Activated T-helper 1 cell treated with anti-CD3 and anti-CD28 coated beads, Interleukin-12 subunit alpha, Interleukin-12 subunit beta, Interleukin-2, Interleukin-4 antibody, amounts not matched to agents 30 ng/mL and 10 ng/mL and 1 ng/mL, durations not matched to agents 14 hours and 24 hours and 36 hours (primary cell): Measurements from ENCODE around the gene RETREG2. TPM values are rescaled to one million over a fixed set of nuclear protein-coding genes. Genes with fewer than 3 reads are reported as not detected.

ENCODE experiments used
- DNase-seq: peaks from one replicate; pipeline ENCODE4 v3.0.0; 2021; ENCODE audit warnings: low spot score
- H3K27ac Mint-ChIP-seq: one replicate; pipeline ENCODE4 v1.8.0; 2021; ENCODE audit warnings: mild to moderate bottlenecking, mixed read lengths
- H3K27me3 Mint-ChIP-seq: one replicate; pipeline ENCODE4 v1.8.0; 2022; ENCODE audit warnings: mild to moderate bottlenecking, moderate library complexity, mixed read lengths; ENCODE audit not compliant: insufficient read depth
- H3K36me3 Mint-ChIP-seq: one replicate; pipeline ENCODE4 v1.8.0; 2021; ENCODE audit warnings: low read depth, mixed read lengths
- H3K4me1 Mint-ChIP-seq: one replicate; pipeline ENCODE4 v1.8.0; 2021; ENCODE audit warnings: low read depth, mixed read lengths
- H3K4me3 Mint-ChIP-seq: one replicate; pipeline ENCODE4 v1.8.0; 2021; ENCODE audit warnings: mild to moderate bottlenecking, moderate library complexity, mixed read lengths
- H3K9me3 Mint-ChIP-seq: one replicate; pipeline ENCODE4 v1.8.0; 2021; ENCODE audit warnings: mixed read lengths
- intact Hi-C: fragments of 100-400 bp; cut with micrococcal nuclease; formaldehyde crosslinking; loops from one replicate; pipeline ENCODE4 v1.15.1; 2024
- total RNA-seq: library from RNA; stranded (reverse); gene quantifications from 2 replicates; pipeline ENCODE4 v1.2.3, GENCODE V29; 2022

The RETREG2 gene
- total RNA-seq, 1 donor from 2014 or later, result 61.5 TPM

DNA sequence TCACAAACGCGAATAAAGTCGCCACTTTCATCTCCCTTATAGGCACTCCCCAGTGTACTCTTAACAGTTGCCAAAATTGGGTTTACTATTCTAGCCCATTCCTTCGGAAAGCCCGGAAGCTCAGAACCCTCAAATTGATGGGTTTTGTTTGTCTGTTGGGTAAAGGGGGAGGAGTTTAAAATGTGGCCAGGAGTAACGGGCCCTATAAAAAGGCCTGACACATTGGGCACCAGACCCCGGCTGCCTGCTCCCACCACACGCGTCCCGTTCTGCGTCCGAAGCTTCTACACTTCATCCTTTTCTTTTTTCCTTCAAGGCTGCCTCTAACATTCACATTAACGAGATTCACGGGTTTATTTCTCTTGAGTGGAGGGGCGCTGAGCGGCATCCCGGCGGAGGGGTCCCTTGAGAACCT is 18.3 kb upstream of the RETREG2 start:
- Mint-ChIP-seq H3K4me1 (peaks cover 20% of the 10 kb centered on the region), H3K36me3 (peaks cover 12% of the 10 kb centered on the region), H3K27ac (peak overlapping the region; percentile 99), H3K27me3 (no peaks in the 10 kb centered on the region), H3K4me3 (peak overlapping the region; percentile 90), H3K9me3 (no peaks in the 10 kb centered on the region)
- no peak for DNase-seq
- intact Hi-C loops, result loop anchor here (1.0 to 10.0 kb wide), 18 partner anchors 18 to 753 kb away; partner anchors contain the start of genes ANKZF1, ATG9A, CHPF and DNAJB2

- intact Hi-C loops, result loop anchor here (1.0 to 2.0 kb wide), 17 partner anchors 17 to 754 kb away; partner anchors contain the start of genes ANKZF1, ATG9A, CHPF and DNAJB2
- H3K27ac Mint-ChIP-seq, result peak within 1 kb of the TSS; percentile 99
- H3K4me3 Mint-ChIP-seq, result peak within 1 kb of the TSS; percentile 90
- peaks cover 12% of the 10 kb centered on the region for H3K36me3 Mint-ChIP-seq
- peaks cover 20% of the 10 kb centered on the region for H3K4me1 Mint-ChIP-seq
- no peaks in the 10 kb centered on the region for H3K27me3 Mint-ChIP-seq
- no peaks in the 10 kb centered on the region for H3K9me3 Mint-ChIP-seq
- peak; percentile 89 for DNase-seq
Observed at GRCh38 chr2:219160186-219161017, 17.7 kb upstream of the RETREG2 start, which contains the start of gene NHEJ1. NHEJ1 (minus strand) TSS chr2:219160815; CDS start chr2:219158362, 2,453 bp downstream.

DNA sequence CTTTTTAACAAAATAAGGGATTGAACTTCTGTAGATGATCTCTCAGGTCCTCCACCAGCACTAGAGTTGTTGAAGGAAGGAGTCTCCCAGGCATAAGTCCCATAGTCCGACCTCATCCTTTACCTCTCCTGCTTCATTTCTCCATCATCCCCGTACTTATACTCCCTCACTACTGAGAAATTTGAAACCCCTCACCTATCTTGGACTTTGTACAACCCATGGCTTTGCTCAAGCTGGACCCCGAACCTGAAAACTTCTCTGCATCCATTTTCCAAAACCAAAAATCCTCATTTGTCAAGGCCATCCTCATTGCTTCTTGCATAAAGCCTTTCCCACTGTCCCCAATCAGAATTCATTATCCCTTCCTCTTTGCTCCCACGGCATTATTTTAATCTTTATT is 17.0 kb upstream of the RETREG2 start:
- Mint-ChIP-seq H3K4me3 (peak overlapping the region; percentile 90), H3K36me3 (peaks cover 15% of the 10 kb centered on the region), H3K27me3 (no peaks in the 10 kb centered on the region), H3K4me1 (peaks cover 20% of the 10 kb centered on the region), H3K9me3 (no peaks in the 10 kb centered on the region), H3K27ac (peak overlapping the region; percentile 56)
- intact Hi-C loops, result loop anchor here (2.0 kb wide), 2 partner anchors 84 to 382 kb away; partner anchors contain the start of genes CHPF, GLB1L and STK16
- DNase-seq, result no peak

DNA sequence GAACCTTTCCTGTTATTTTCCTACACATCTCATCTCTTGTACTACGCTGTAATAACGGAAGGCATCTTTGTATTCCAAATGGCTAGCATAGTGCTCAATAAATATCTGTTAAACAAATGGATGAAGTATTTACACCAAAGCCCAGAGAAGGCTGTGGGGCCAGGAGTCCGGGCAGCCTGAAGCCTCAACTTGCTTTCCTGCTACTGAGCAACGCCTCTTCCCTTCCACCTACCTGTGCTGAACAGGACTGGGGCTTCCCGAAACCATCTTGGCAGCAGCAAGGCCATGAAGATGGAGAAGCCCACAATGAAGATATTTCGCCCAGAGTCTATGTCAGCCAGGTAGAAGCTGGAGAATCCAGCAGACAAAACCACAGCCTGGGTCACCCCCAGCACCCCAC is 14.9 kb upstream of the RETREG2 start:
- Mint-ChIP-seq H3K36me3 (peaks cover 3% of the 10 kb centered on the region), H3K27me3 (no peaks in the 10 kb centered on the region), H3K4me1 (peaks cover 20% of the 10 kb centered on the region), H3K4me3 (no peak overlapping the region), H3K27ac (no peak overlapping the region), H3K9me3 (no peaks in the 10 kb centered on the region)
- intact Hi-C loops, result no loop called here
- DNase-seq, result no peak

GRCh38 chr2:219165058-219165911 is 12.8 kb upstream of the RETREG2 start:
- DNase-seq, result no peak
- Mint-ChIP-seq H3K4me3 (no peak overlapping the region), H3K9me3 (no peaks in the 10 kb centered on the region), H3K36me3 (peaks cover 3% of the 10 kb centered on the region), H3K27me3 (no peaks in the 10 kb centered on the region), H3K27ac (no peak overlapping the region), H3K4me1 (peaks cover 11% of the 10 kb centered on the region)
- intact Hi-C loops, result no loop called here

GRCh38 chr2:219167997-219168396 is 10.1 kb upstream of the RETREG2 start:
- no peak overlapping the region for H3K27ac Mint-ChIP-seq
- H3K27me3 Mint-ChIP-seq, result no peaks in the 10 kb centered on the region
- no peaks in the 10 kb centered on the region for H3K9me3 Mint-ChIP-seq
- intact Hi-C loops, result no loop called here
- no peak overlapping the region for H3K4me3 Mint-ChIP-seq
- peaks cover 6% of the 10 kb centered on the region for H3K4me1 Mint-ChIP-seq
- no peak for DNase-seq
- H3K36me3 Mint-ChIP-seq, result peaks cover 20% of the 10 kb centered on the region

DNA sequence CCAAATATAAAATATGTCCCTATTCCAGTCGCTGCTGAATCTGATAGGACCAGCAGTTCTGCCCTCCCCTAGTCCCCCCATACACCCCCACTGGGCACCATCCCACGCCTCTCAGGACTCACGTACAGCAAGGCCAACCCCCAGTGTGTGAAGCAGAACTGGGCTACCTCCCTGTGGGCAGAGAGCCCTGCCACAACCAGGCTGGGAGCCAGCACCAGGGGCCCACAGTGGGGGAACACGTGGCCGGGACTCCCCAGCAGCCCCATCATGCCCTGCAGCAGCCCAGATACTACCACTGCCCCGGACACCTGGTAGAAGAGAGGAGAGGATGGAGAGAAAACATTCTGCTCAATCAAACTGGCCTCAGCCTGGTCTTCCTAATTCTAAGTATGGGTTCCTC is 9.5 kb upstream of the RETREG2 start:
- intact Hi-C loops, result no loop called here
- Mint-ChIP-seq H3K27me3 (no peaks in the 10 kb centered on the region), H3K36me3 (peaks cover 24% of the 10 kb centered on the region), H3K4me3 (no peak overlapping the region), H3K4me1 (peaks cover 6% of the 10 kb centered on the region), H3K27ac (no peak overlapping the region), H3K9me3 (no peaks in the 10 kb centered on the region)
- no peak for DNase-seq

- Mint-ChIP-seq H3K36me3 (peaks cover 25% of the 10 kb centered on the region), H3K4me1 (peaks cover 8% of the 10 kb centered on the region), H3K4me3 (no peak overlapping the region), H3K9me3 (no peaks in the 10 kb centered on the region), H3K27ac (no peak overlapping the region), H3K27me3 (no peaks in the 10 kb centered on the region)
- intact Hi-C loops, result no loop called here
- no peak for DNase-seq
Observed at GRCh38 chr2:219168932-219169331, 9.1 kb upstream of the RETREG2 start.

GRCh38 chr2:219169930-219170654 is 8.0 kb upstream of the RETREG2 start, which contains the start of gene SLC23A3:
SLC23A3 (minus strand) TSS chr2:219170029; CDS start chr2:219169984, 45 bp downstream.
- no peak within 1 kb of the TSS for H3K27ac Mint-ChIP-seq
- H3K27me3 Mint-ChIP-seq, result no peaks in the 10 kb centered on the region
- no peak for DNase-seq
- intact Hi-C loops, result no loop called here
- no peaks in the 10 kb centered on the region for H3K9me3 Mint-ChIP-seq
- H3K4me1 Mint-ChIP-seq, result peaks cover 20% of the 10 kb centered on the region
- H3K36me3 Mint-ChIP-seq, result peaks cover 31% of the 10 kb centered on the region
- no peak within 1 kb of the TSS for H3K4me3 Mint-ChIP-seq

- peaks cover 27% of the 10 kb centered on the region for H3K36me3 Mint-ChIP-seq
- intact Hi-C loops, result loop anchor here (1.0 kb wide), 1 partner anchor 127 kb away; no protein-coding TSS in a partner anchor
- H3K27me3 Mint-ChIP-seq, result no peaks in the 10 kb centered on the region
- H3K27ac Mint-ChIP-seq, result peak overlapping the region; percentile 53
- peak overlapping the region; percentile 16 for H3K4me3 Mint-ChIP-seq
- peaks cover 30% of the 10 kb centered on the region for H3K4me1 Mint-ChIP-seq
- no peaks in the 10 kb centered on the region for H3K9me3 Mint-ChIP-seq
- DNase-seq, result no peak
Observed at GRCh38 chr2:219171231-219171651, 6.8 kb upstream of the RETREG2 start.

DNA sequence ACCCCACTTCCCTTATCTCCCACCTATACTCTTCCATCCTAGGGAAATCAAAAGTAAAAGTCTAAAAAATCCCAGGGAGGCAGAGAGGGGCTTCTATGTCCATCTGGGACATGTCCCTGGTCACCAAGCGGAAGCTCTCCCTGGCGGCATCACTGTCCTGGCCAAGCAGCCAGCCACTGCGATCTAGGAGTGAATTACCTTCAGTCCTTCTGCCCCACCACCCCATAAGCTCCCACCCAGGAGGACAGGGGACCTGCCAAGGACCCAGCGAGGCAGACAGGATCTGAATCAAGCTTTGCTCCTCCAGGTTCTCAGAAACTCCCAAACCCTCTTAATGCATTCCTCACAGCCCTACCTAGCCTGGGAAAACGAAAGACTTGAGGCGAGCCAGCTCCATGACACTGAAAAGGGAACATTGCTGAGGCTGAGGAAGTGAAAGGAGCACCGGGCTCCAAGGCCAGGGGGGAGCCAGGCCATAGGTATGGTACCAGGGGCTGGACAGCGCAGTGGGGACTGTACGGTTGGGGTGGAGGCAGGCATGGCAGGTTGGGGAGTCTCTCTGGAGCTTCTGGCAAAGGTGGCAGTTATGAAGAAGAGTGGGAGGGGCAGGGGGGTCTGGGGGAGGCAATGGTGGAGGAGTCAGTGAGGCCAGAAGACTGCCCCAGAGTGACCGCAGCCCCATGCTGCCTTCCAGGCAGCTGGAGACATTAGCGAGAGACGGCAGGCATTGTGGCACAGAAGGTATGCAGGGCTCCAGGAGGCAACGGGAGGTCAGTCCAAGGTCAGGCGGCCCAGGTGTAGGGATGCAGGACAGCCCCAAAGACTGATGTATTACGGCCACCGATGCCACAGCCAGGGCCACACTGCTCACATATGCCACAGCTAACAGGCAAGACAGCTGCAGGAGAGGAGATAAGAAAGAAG is 5.6 kb upstream of the RETREG2 start:
- no peak for DNase-seq
- Mint-ChIP-seq H3K9me3 (no peaks in the 10 kb centered on the region), H3K27me3 (no peaks in the 10 kb centered on the region), H3K4me1 (peaks cover 34% of the 10 kb centered on the region), H3K36me3 (peaks cover 27% of the 10 kb centered on the region), H3K4me3 (no peak overlapping the region), H3K27ac (no peak overlapping the region)
- intact Hi-C loops, result no loop called here
